Retinal pigment epithelial cell (primary cell): ENCODE data around the gene SPOPL.

Experiments
- DNase-seq: peaks from one replicate; pipeline ENCODE4 v3.0.0-alpha.2; 2010; ENCODE audit warnings: low read depth
- H3K4me3 ChIP-seq: 2 replicates; pipeline ENCODE4 v1.5.1; 2011; ENCODE audit warnings: mild to moderate bottlenecking, low read length, control low read depth, moderate library complexity
- CTCF ChIP-seq: conservative IDR thresholded peaks from 2 replicates; pipeline ENCODE4 v1.5.1; 2011; ENCODE audit warnings: low read depth, low read length, control low read depth, inconsistent platforms

Gene SPOPL

GRCh38 chr2:138550172-138550571, 48.6 kb downstream of the SPOPL start:
- H3K4me3 ChIP-seq, result no peak overlapping the region
- TF ChIP-seq CTCF, result no peak
- no peak for DNase-seq

- TF ChIP-seq CTCF, result no peak
- H3K4me3 ChIP-seq, result no peak overlapping the region
- DNase-seq, result no peak
Measured at GRCh38 chr2:138550670-138551287, 49.2 kb downstream of the SPOPL start.

- no peak for DNase-seq
- no peak overlapping the region for H3K4me3 ChIP-seq
- TF ChIP-seq CTCF, result no peak
Measured at GRCh38 chr2:138554123-138554522, 52.6 kb downstream of the SPOPL start.

- no peak overlapping the region for H3K4me3 ChIP-seq
- TF ChIP-seq CTCF, result no peak
- no peak for DNase-seq
Measured at GRCh38 chr2:138559641-138560040, 58.1 kb downstream of the SPOPL start.

GRCh38 chr2:138564586-138565229, 63.1 kb downstream of the SPOPL start:
- no peak for TF ChIP-seq CTCF
- no peak for DNase-seq
- H3K4me3 ChIP-seq, result no peak overlapping the region

GRCh38 chr2:138565230-138565598, 63.6 kb downstream of the SPOPL start:
- DNase-seq, result no peak
- no peak for TF ChIP-seq CTCF
- no peak overlapping the region for H3K4me3 ChIP-seq

GRCh38 chr2:138572318-138572717, 70.7 kb downstream of the SPOPL start:
- H3K4me3 ChIP-seq, result no peak overlapping the region
- no peak for TF ChIP-seq CTCF
- DNase-seq, result peak; percentile 41
